Measurements from ENCODE around the gene TBX18. TPM values are rescaled to one million over a fixed set of nuclear protein-coding genes. Genes with fewer than 3 reads are reported as not detected.

Gene TBX18
- polyA plus RNA-seq, 1 experiment = 34.5 TPM

GRCh38 chr6:84645563-84646266, 118.7 kb downstream of the TBX18 start:
- no peak overlapping the region for H3K4me3 ChIP-seq (ENCODE audit: low read depth, low read length)
- no peaks in the 10 kb centered on the region for H3K27me3 ChIP-seq (ENCODE audit: control insufficient read depth, insufficient read depth, low read length)
- ChIA-PET POLR2A (no interaction called here), CTCF (interaction anchor here (1.1 kb wide), 1 partner anchor 83 kb away, joined by 3 read pairs; no protein-coding TSS in a partner anchor)
- H3K36me3 ChIP-seq (ENCODE audit: control insufficient read depth, insufficient read depth, low read length) = no peaks in the 10 kb centered on the region
- TF ChIP-seq CTCF (IDR thresholded peaks at IDR 0.05; ENCODE audit: insufficient read depth, low read depth, low read length) = no peak
- DNase-seq (ENCODE audit: low read depth) = peak; percentile 47

- DNase-seq (ENCODE audit: low read depth) = no peak
- TF ChIP-seq CTCF (IDR thresholded peaks at IDR 0.05; ENCODE audit: insufficient read depth, low read depth, low read length) = no peak
- ChIA-PET POLR2A (no interaction called here), CTCF (no interaction called here)
- H3K4me3 ChIP-seq (ENCODE audit: low read depth, low read length) = no peak overlapping the region
- H3K27me3 ChIP-seq (ENCODE audit: control insufficient read depth, insufficient read depth, low read length) = no peaks in the 10 kb centered on the region
- H3K36me3 ChIP-seq (ENCODE audit: control insufficient read depth, insufficient read depth, low read length) = no peaks in the 10 kb centered on the region
Measured at GRCh38 chr6:84645000-84645399, 119.4 kb downstream of the TBX18 start.

GRCh38 chr6:84643778-84644177, 120.6 kb downstream of the TBX18 start:
- POLR2A ChIA-PET = interaction anchor here (0.7 kb wide), 1 partner anchor 87 kb away, joined by 3 read pairs; no protein-coding TSS in a partner anchor
- Histone ChIP-seq H3K27me3 (ENCODE audit: control insufficient read depth, insufficient read depth, low read length) (no peaks in the 10 kb centered on the region), H3K4me3 (ENCODE audit: low read depth, low read length) (no peak overlapping the region), H3K36me3 (ENCODE audit: control insufficient read depth, insufficient read depth, low read length) (no peaks in the 10 kb centered on the region)
- TF ChIP-seq CTCF (IDR thresholded peaks at IDR 0.05; ENCODE audit: insufficient read depth, low read depth, low read length) = no peak
- CTCF ChIA-PET = no interaction called here
- no peak for DNase-seq (ENCODE audit: low read depth)

GRCh38 chr6:84641076-84641475, 123.3 kb downstream of the TBX18 start:
- ChIA-PET CTCF (interaction anchor here (1.1 kb wide), 1 partner anchor 72 kb away, joined by 4 read pairs; no protein-coding TSS in a partner anchor), POLR2A (no interaction called here)
- H3K4me3 ChIP-seq (ENCODE audit: low read depth, low read length) = no peak overlapping the region
- no peak for TF ChIP-seq CTCF (IDR thresholded peaks at IDR 0.05; ENCODE audit: insufficient read depth, low read depth, low read length)
- no peaks in the 10 kb centered on the region for H3K36me3 ChIP-seq (ENCODE audit: control insufficient read depth, insufficient read depth, low read length)
- no peak for DNase-seq (ENCODE audit: low read depth)
- H3K27me3 ChIP-seq (ENCODE audit: control insufficient read depth, insufficient read depth, low read length) = no peaks in the 10 kb centered on the region

GRCh38 chr6:84639396-84639795, 125.0 kb downstream of the TBX18 start:
- no peak overlapping the region for H3K4me3 ChIP-seq (ENCODE audit: low read depth, low read length)
- no peaks in the 10 kb centered on the region for H3K36me3 ChIP-seq (ENCODE audit: control insufficient read depth, insufficient read depth, low read length)
- no peak for DNase-seq (ENCODE audit: low read depth)
- POLR2A ChIA-PET = no interaction called here
- no peak for TF ChIP-seq CTCF (IDR thresholded peaks at IDR 0.05; ENCODE audit: insufficient read depth, low read depth, low read length)
- no peaks in the 10 kb centered on the region for H3K27me3 ChIP-seq (ENCODE audit: control insufficient read depth, insufficient read depth, low read length)
- CTCF ChIA-PET = no interaction called here

Data from BJ (cell line).